ENCODE data around the gene IKZF3. TPM values are rescaled to one million over a fixed set of nuclear protein-coding genes. Genes with fewer than 3 reads are reported as not detected.
"Not testable (repeated sequence)": the region's sequence is repeated elsewhere in the genome, so short reads cannot be mapped to it uniquely, and the experiment has no call there.

Gene IKZF3
- total RNA-seq = not detected in 2 replicates
- long read RNA-seq = 0 reads

- Mint-ChIP-seq H3K4me3 (ENCODE audit: low read depth) (no peak within 1 kb of the TSS), H3K27ac (no peak within 1 kb of the TSS), H3K27me3 (peaks cover 69% of the 10 kb centered on the region), H3K9me3 (ENCODE audit: low read depth) (peaks cover 9% of the 10 kb centered on the region), H3K4me1 (ENCODE audit: low read depth) (no peaks in the 10 kb centered on the region), H3K36me3 (ENCODE audit: insufficient read depth) (no peaks in the 10 kb centered on the region)
- peak; percentile 47 for DNase-seq (ENCODE audit: low spot score, unreplicated experiment)
- TF ChIP-seq CTCF (IDR thresholded peaks at IDR 0.05; ENCODE audit: unreplicated experiment) = no peak
Measured at GRCh38 chr17:39863918-39864746, at the start of gene IKZF3. Gene IKZF3 (minus strand): TSS chr17:39864312. CDS start chr17:39864126, 186 bp downstream.

DNA sequence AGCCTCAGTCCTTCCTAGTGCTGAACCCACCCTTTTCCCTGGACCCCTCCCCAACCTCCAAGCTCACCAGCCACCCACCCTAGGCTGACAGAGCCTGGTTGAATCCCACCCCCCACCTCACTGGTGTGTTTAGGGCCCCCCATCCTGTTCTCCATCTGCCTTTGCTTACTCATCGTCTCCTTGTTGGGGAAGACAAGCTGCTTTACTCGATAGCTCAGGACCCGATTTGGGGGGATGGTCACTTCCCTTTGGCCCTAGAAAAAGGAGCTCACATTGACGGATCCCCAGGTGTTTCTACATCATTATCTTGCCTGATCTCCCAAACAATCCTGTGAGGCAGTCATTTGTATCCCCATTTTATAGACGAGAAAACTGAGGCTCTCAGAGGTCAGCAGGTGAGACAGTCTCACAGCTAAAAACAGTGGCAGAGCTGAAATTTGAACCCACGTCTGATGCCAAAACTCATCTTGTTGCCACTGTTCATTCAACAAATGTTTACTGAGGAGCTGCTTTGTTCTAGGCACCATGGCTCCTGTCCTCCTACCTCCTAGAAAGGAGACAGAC is 44.8 kb upstream of the IKZF3 start:
- no peaks in the 10 kb centered on the region for H3K9me3 Mint-ChIP-seq (ENCODE audit: low read depth)
- no peaks in the 10 kb centered on the region for H3K27me3 Mint-ChIP-seq
- H3K4me1 Mint-ChIP-seq (ENCODE audit: low read depth) = peaks cover 5% of the 10 kb centered on the region
- no peak overlapping the region for H3K27ac Mint-ChIP-seq
- DNase-seq (ENCODE audit: low spot score, unreplicated experiment) = no peak
- peaks cover 3% of the 10 kb centered on the region for H3K36me3 Mint-ChIP-seq (ENCODE audit: insufficient read depth)
- TF ChIP-seq CTCF (IDR thresholded peaks at IDR 0.05; ENCODE audit: unreplicated experiment) = no peak
- no peak overlapping the region for H3K4me3 Mint-ChIP-seq (ENCODE audit: low read depth)

GRCh38 chr17:39904990-39905288 is 40.8 kb upstream of the IKZF3 start:
- Mint-ChIP-seq H3K27me3 (no peaks in the 10 kb centered on the region), H3K4me3 (ENCODE audit: low read depth) (no peak overlapping the region), H3K27ac (no peak overlapping the region), H3K36me3 (ENCODE audit: insufficient read depth) (peaks cover 2% of the 10 kb centered on the region), H3K9me3 (ENCODE audit: low read depth) (no peaks in the 10 kb centered on the region), H3K4me1 (ENCODE audit: low read depth) (peaks cover 5% of the 10 kb centered on the region)
- TF ChIP-seq CTCF (IDR thresholded peaks at IDR 0.05; ENCODE audit: unreplicated experiment) = no peak
- no peak for DNase-seq (ENCODE audit: low spot score, unreplicated experiment)

- Mint-ChIP-seq H3K36me3 (ENCODE audit: insufficient read depth) (peaks cover 7% of the 10 kb centered on the region), H3K27me3 (no peaks in the 10 kb centered on the region), H3K27ac (no peak overlapping the region), H3K4me3 (ENCODE audit: low read depth) (no peak overlapping the region), H3K4me1 (ENCODE audit: low read depth) (peaks cover 5% of the 10 kb centered on the region), H3K9me3 (ENCODE audit: low read depth) (peaks cover 3% of the 10 kb centered on the region)
- DNase-seq (ENCODE audit: low spot score, unreplicated experiment) = no peak
- TF ChIP-seq CTCF (IDR thresholded peaks at IDR 0.05; ENCODE audit: unreplicated experiment) = no peak
Measured at GRCh38 chr17:39903158-39903884, 39.2 kb upstream of the IKZF3 start.

GRCh38 chr17:39902027-39902426 is 37.9 kb upstream of the IKZF3 start:
- H3K9me3 Mint-ChIP-seq (ENCODE audit: low read depth); DNase-seq (ENCODE audit: low spot score, unreplicated experiment): not testable (repeated sequence)

More at GRCh38 chr17:39902027-39902426, 37.9 kb upstream of the IKZF3 start:
- H3K36me3 Mint-ChIP-seq (ENCODE audit: insufficient read depth); H3K27me3 Mint-ChIP-seq; H3K4me3 Mint-ChIP-seq (ENCODE audit: low read depth); H3K4me1 Mint-ChIP-seq (ENCODE audit: low read depth); H3K27ac Mint-ChIP-seq: not testable (repeated sequence)

All from progenitor cell of endocrine pancreas (in vitro differentiated cells).